ENCODE measurements around the gene MICU1. TPM values are rescaled to one million over a fixed set of nuclear protein-coding genes. Genes with fewer than 3 reads are reported as not detected.
A peak's percentile ranks its signal among the peaks of the same experiment; 100 is the strongest.

The MICU1 gene
- total and polyA plus RNA-seq, 2 donors (not counting 3 experiments of a cell fraction or from before 2014, with no cell fraction given): 27.5 to 48.0 TPM

GRCh38 chr10:72626444-72626754 is 520 bp upstream of the MICU1 start:
- no peaks in the 10 kb centered on the region for H3K9me1 ChIP-seq (replicated peaks; ENCODE audit: control insufficient read depth, extremely low read depth, insufficient read depth, low read length)
- POLR2A ChIA-PET: interaction anchor here (2.0 kb wide), 1 partner anchor 66 kb away, joined by 12 read pairs; the partner anchor contains the start of gene MCU
- DNase-seq (ENCODE audit: low read depth, low spot score) (no peak), FAIRE-seq (no peak)
- H3K36me3 ChIP-seq (ENCODE audit: control insufficient read depth in 2 of 2, extremely low read depth in 1 of 2, insufficient read depth in 2 of 2, low read length in 2 of 2): no peaks in the 10 kb centered on the region
- CTCF ChIA-PET: interaction anchor here (0.8 to 2.1 kb wide), 6 partner anchors 11 to 435 kb away, joined by 3 to 11 read pairs (median 5); partner anchors contain the start of gene MCU
- peak overlapping the region; percentile 93 for H2AFZ ChIP-seq (ENCODE audit: low read depth, low read length)
- BruUV-seq (replicated peaks): TSS peak; percentile 82
- H3K79me2 ChIP-seq (ENCODE audit: control insufficient read depth, insufficient read depth, low read length): peaks cover 11% of the 10 kb centered on the region
- H3K4me3 ChIP-seq (replicated peaks in 1 of 3; ENCODE audit: insufficient read depth in 1 of 3, low read depth in 1 of 3, low read length in 3 of 3): peak overlapping the region; percentile 35 to 92 (median 60)
- peaks cover 11% of the 10 kb centered on the region for H3K4me1 ChIP-seq (ENCODE audit: control insufficient read depth, extremely low read depth, insufficient read depth, low read length)
- H3K4me2 ChIP-seq (ENCODE audit: insufficient read depth, low read length): peak overlapping the region; percentile 97
- no peaks in the 10 kb centered on the region for H4K20me1 ChIP-seq (replicated peaks; ENCODE audit: control insufficient read depth, extremely low read depth, insufficient read depth, low read length)
- peak overlapping the region; percentile 61 for H3K27ac ChIP-seq (ENCODE audit: insufficient read depth, low read depth, low read length)
- H3K9me3 ChIP-seq (replicated peaks; ENCODE audit: control insufficient read depth, insufficient read depth, low read length): no peaks in the 10 kb centered on the region
- intact Hi-C loops (cut with micrococcal nuclease): loop anchor here (1.0 to 5.0 kb wide), 2 partner anchors 66 to 206 kb away; partner anchors contain the start of gene MCU
- dilution Hi-C loops (cut with MboI; ENCODE audit: extremely low pct_ligation_motif_present, low sequenced_read_pairs): no loop called here
- TF ChIP-seq MYC (IDR thresholded peaks at IDR 0.05; ENCODE audit: low read depth, low read length) (no peak), POLR2AphosphoS5 (IDR thresholded peaks at IDR 0.05; ENCODE audit: insufficient read depth, low read depth, low read length) (no peak), POLR2A (IDR thresholded peaks at IDR 0.05; ENCODE audit: low read depth, low read length) (no peak), JUN (IDR thresholded peaks at IDR 0.05; ENCODE audit: borderline replicate concordance, insufficient read depth, insufficient read length, low read depth) (no peak), EZH2 (IDR thresholded peaks at IDR 0.05; ENCODE audit: borderline replicate concordance, low read depth, low read length, severe bottlenecking) (no peak), MAX (IDR thresholded peaks at IDR 0.05; ENCODE audit: insufficient read depth, insufficient read length) (no peak), GATA2 (IDR thresholded peaks at IDR 0.05; ENCODE audit: insufficient read depth, insufficient read length, low read depth, low read length) (no peak), CTCF (IDR thresholded peaks at IDR 0.05; ENCODE audit: extremely low read depth in 1 of 2, insufficient read depth in 1 of 2, low read depth in 1 of 2, low read length in 2 of 2) (no peak), FOS (IDR thresholded peaks at IDR 0.05; ENCODE audit: borderline replicate concordance, insufficient read depth, low read length) (no peak)
- peak overlapping the region; percentile 89 for H3K9ac ChIP-seq (replicated peaks; ENCODE audit: extremely low read depth, insufficient read depth, low read length)
- H3K27me3 ChIP-seq (ENCODE audit: control insufficient read depth in 2 of 2, insufficient read depth in 2 of 2, low read length in 2 of 2): no peaks in the 10 kb centered on the region

All from endothelial cell of umbilical vein (primary cell).